ENCODE measurements around the gene AATK.

- TF ChIP-seq CTCF (IDR thresholded peaks at IDR 0.05): no peak
- TF ChIP-seq POLR2A (IDR thresholded peaks at IDR 0.05): no peak
Measured at GRCh38 chr17:81131486-81132196, 34.4 kb downstream of the AATK start.

Measured in tibial nerve (tissue), 3 donors.